Progenitor cell of endocrine pancreas (in vitro differentiated cells): ENCODE measurements around the gene NR2E3. TPM values are rescaled to one million over a fixed set of nuclear protein-coding genes. Genes with fewer than 3 reads are reported as not detected.

ENCODE experiments used
- DNase-seq: peaks from one replicate; pipeline ENCODE4 v3.0.0; 2021; ENCODE audit warnings: low spot score; ENCODE audit not compliant: unreplicated experiment
- H3K27ac Mint-ChIP-seq: 2 replicates; pipeline ENCODE4 v1.8.0; 2021; ENCODE audit warnings: mild to moderate bottlenecking, moderate library complexity, mixed read lengths
- H3K27me3 Mint-ChIP-seq: 2 replicates; pipeline ENCODE4 v1.8.0; 2021; ENCODE audit warnings: mixed read lengths
- H3K36me3 Mint-ChIP-seq: 2 replicates; pipeline ENCODE4 v1.8.0; 2022; ENCODE audit warnings: mixed read lengths; ENCODE audit not compliant: insufficient read depth
- H3K4me1 Mint-ChIP-seq: 2 replicates; pipeline ENCODE4 v1.8.0; 2021; ENCODE audit warnings: low read depth, mixed read lengths
- H3K4me3 Mint-ChIP-seq: 2 replicates; pipeline ENCODE4 v1.8.0; 2021; ENCODE audit warnings: low read depth, mild to moderate bottlenecking, moderate library complexity, mixed read lengths
- H3K9me3 Mint-ChIP-seq: 2 replicates; pipeline ENCODE4 v1.8.0; 2021; ENCODE audit warnings: low read depth, mixed read lengths
- total RNA-seq: library from RNA; stranded (reverse); gene quantifications from 2 replicates; pipeline ENCODE4 v1.2.1, GENCODE V29; 2021
- TF ChIP-seq, protein P1 (sequence below): fragments of 200-600 bp; sonication (generic); IDR thresholded peaks from one replicate; pipeline ENCODE4 v1.5.0; 2021; ENCODE audit warnings: antibody characterized with exemption, mild to moderate bottlenecking; ENCODE audit not compliant: unreplicated experiment

The NR2E3 gene
- total RNA-seq, 1 donor from 2014 or later = not detected

GRCh38 chr15:71802770-71803169 lies 7.6 kb upstream of the NR2E3 start:
- TF ChIP-seq, protein P1, sequence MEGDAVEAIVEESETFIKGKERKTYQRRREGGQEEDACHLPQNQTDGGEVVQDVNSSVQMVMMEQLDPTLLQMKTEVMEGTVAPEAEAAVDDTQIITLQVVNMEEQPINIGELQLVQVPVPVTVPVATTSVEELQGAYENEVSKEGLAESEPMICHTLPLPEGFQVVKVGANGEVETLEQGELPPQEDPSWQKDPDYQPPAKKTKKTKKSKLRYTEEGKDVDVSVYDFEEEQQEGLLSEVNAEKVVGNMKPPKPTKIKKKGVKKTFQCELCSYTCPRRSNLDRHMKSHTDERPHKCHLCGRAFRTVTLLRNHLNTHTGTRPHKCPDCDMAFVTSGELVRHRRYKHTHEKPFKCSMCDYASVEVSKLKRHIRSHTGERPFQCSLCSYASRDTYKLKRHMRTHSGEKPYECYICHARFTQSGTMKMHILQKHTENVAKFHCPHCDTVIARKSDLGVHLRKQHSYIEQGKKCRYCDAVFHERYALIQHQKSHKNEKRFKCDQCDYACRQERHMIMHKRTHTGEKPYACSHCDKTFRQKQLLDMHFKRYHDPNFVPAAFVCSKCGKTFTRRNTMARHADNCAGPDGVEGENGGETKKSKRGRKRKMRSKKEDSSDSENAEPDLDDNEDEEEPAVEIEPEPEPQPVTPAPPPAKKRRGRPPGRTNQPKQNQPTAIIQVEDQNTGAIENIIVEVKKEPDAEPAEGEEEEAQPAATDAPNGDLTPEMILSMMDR = peak; percentile 38
- no peaks in the 10 kb centered on the region for H3K9me3 Mint-ChIP-seq
- H3K27me3 Mint-ChIP-seq = peaks cover 24% of the 10 kb centered on the region
- DNase-seq = no peak
- no peak overlapping the region for H3K4me3 Mint-ChIP-seq
- H3K36me3 Mint-ChIP-seq = no peaks in the 10 kb centered on the region
- peaks cover 12% of the 10 kb centered on the region for H3K4me1 Mint-ChIP-seq
- H3K27ac Mint-ChIP-seq = no peak overlapping the region

GRCh38 chr15:71804226-71804625 lies 6.1 kb upstream of the NR2E3 start:
- TF ChIP-seq, protein P1 = no peak
- Mint-ChIP-seq H3K4me3 (no peak overlapping the region), H3K36me3 (no peaks in the 10 kb centered on the region), H3K4me1 (peaks cover 13% of the 10 kb centered on the region), H3K27me3 (peaks cover 35% of the 10 kb centered on the region), H3K27ac (no peak overlapping the region), H3K9me3 (no peaks in the 10 kb centered on the region)
- DNase-seq = no peak

DNA sequence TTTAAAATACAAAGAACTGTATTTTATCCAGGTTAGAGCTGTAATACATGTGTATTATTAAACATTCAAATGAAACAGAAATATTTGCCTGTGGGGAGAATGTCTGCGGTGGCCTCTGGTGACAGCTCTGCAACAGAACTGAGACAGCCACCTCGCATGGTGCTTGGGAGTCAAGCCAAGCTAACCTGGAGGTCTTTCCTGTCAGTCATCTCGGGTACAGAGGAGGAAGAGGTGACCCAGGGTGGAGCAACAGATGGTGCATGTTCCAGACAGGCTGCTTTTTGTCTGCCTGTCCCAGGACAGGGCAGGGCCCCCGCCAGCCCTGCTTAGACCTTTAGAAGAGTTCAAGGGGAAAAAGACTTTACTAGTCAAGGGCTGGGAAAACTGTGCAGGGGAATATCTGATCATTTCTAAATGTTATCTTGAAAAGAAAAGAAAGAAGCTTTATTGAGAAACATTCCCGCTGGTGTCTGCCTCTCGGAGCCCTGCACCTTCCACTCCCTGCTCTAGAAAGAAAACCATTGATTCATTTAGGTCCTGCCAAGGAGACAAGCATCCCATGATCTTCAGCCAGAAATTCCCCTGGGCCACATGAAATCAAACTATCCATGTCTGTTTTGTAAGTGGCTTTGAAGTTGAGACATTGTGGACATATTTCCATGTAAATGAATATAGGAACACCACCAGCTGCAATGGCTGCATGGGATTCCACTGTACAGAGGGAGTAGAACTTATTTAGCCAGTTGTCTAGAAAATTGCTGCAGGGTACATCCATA lies 5.5 kb upstream of the NR2E3 start:
- TF ChIP-seq, protein P1 = no peak
- DNase-seq = no peak

GRCh38 chr15:71806452-71806931 lies 3.9 kb upstream of the NR2E3 start:
- peaks cover 33% of the 10 kb centered on the region for H3K27me3 Mint-ChIP-seq
- no peak overlapping the region for H3K4me3 Mint-ChIP-seq
- no peaks in the 10 kb centered on the region for H3K36me3 Mint-ChIP-seq
- H3K9me3 Mint-ChIP-seq = no peaks in the 10 kb centered on the region
- DNase-seq = no peak
- H3K4me1 Mint-ChIP-seq = peaks cover 13% of the 10 kb centered on the region
- H3K27ac Mint-ChIP-seq = no peak overlapping the region
- TF ChIP-seq, protein P1 = no peak

More for the DNA sequence above, 5.5 kb upstream of the NR2E3 start:
- H3K4me1 Mint-ChIP-seq = peaks cover 13% of the 10 kb centered on the region
- no peak overlapping the region for H3K27ac Mint-ChIP-seq
- H3K9me3 Mint-ChIP-seq = no peaks in the 10 kb centered on the region
- peaks cover 35% of the 10 kb centered on the region for H3K27me3 Mint-ChIP-seq
- no peaks in the 10 kb centered on the region for H3K36me3 Mint-ChIP-seq
- no peak overlapping the region for H3K4me3 Mint-ChIP-seq

- TF ChIP-seq, protein P1 = no peak
- Mint-ChIP-seq H3K4me3 (no peak overlapping the region), H3K4me1 (peaks cover 13% of the 10 kb centered on the region), H3K9me3 (no peaks in the 10 kb centered on the region), H3K27ac (no peak overlapping the region), H3K27me3 (peaks cover 33% of the 10 kb centered on the region), H3K36me3 (no peaks in the 10 kb centered on the region)
- no peak for DNase-seq
Observed at GRCh38 chr15:71807125-71807629, 3.2 kb upstream of the NR2E3 start.
